ENCODE data around the gene OR10A3. TPM values are rescaled to one million over a fixed set of nuclear protein-coding genes. Genes with fewer than 3 reads are reported as not detected.

The OR10A3 gene
- polyA plus RNA-seq, 1 donor, result 0.04 TPM

GRCh38 chr11:7941146-7941545 lies 362 bp downstream of the OR10A3 start:
- H3K36me3 ChIP-seq (ENCODE audit: control insufficient read depth, insufficient read depth, low read length), result no peaks in the 10 kb centered on the region
- H3K4me3 ChIP-seq (ENCODE audit: low read length), result no peak overlapping the region
- H3K27ac ChIP-seq (ENCODE audit: low read length), result no peak overlapping the region
- H3K4me1 ChIP-seq (ENCODE audit: control insufficient read depth, insufficient read depth, low read length), result no peaks in the 10 kb centered on the region
- no peak for DNase-seq
- no peaks in the 10 kb centered on the region for H3K27me3 ChIP-seq (ENCODE audit: control insufficient read depth, insufficient read depth, low read length)
- H3K9me3 ChIP-seq (ENCODE audit: control insufficient read depth, low read depth, low read length), result peaks cover 7% of the 10 kb centered on the region
- WGBS (ENCODE audit: insufficient coverage, low lambda C conversion rate), result 60% methylated on average over 2 of the region's 5 CpGs

GRCh38 chr11:7936615-7937014 lies 4.9 kb downstream of the OR10A3 start:
- no peaks in the 10 kb centered on the region for H3K9me3 ChIP-seq (ENCODE audit: control insufficient read depth, low read depth, low read length)
- WGBS (ENCODE audit: insufficient coverage, low lambda C conversion rate), result no CpG with 5 or more reads among the region's 1 CpG
- no peak for DNase-seq

DNA sequence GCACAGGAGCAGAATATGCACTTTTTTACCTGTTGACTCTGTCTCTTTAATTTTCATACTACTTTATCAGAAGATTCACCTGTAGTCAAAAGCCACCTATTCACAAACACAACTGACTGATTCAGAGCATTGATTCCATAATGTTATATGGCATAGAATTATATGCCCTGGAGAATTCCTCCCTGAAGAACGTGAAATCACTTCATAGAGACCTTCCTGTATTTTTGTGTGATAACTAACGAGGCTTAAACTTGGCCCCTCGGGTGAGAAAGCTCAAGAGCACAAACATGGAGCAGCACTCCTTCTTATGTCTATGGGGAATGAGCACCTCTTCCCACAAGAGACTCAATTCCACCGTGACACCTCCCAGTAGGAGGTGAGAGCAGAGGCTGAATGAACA lies 10.3 kb downstream of the OR10A3 start, which contains the start of gene OR10A6:
OR10A6 (minus strand) TSS at position 101 of the 400 bp plus-strand sequence. CDS start 2,606 bp downstream, outside the sequence.
- H3K4me1 ChIP-seq (ENCODE audit: control insufficient read depth, insufficient read depth, low read length), result no peaks in the 10 kb centered on the region
- H3K27ac ChIP-seq (ENCODE audit: low read length), result no peak within 1 kb of the TSS
- 100% methylated on average over 1 of the region's 4 CpGs for WGBS (ENCODE audit: insufficient coverage, low lambda C conversion rate)
- H3K4me3 ChIP-seq (ENCODE audit: low read length), result no peak within 1 kb of the TSS
- peaks cover under 1% of the 10 kb centered on the region for H3K9me3 ChIP-seq (ENCODE audit: control insufficient read depth, low read depth, low read length)
- no peaks in the 10 kb centered on the region for H3K36me3 ChIP-seq (ENCODE audit: control insufficient read depth, insufficient read depth, low read length)
- H3K27me3 ChIP-seq (ENCODE audit: control insufficient read depth, insufficient read depth, low read length), result peaks cover 2% of the 10 kb centered on the region
- DNase-seq, result no peak

More at GRCh38 chr11:7936615-7937014, 4.9 kb downstream of the OR10A3 start:
- no peaks in the 10 kb centered on the region for H3K4me1 ChIP-seq (ENCODE audit: control insufficient read depth, insufficient read depth, low read length)
- no peaks in the 10 kb centered on the region for H3K27me3 ChIP-seq (ENCODE audit: control insufficient read depth, insufficient read depth, low read length)
- H3K36me3 ChIP-seq (ENCODE audit: control insufficient read depth, insufficient read depth, low read length), result no peaks in the 10 kb centered on the region
- H3K27ac ChIP-seq (ENCODE audit: low read length), result no peak overlapping the region
- H3K4me3 ChIP-seq (ENCODE audit: low read length), result no peak overlapping the region

DNA sequence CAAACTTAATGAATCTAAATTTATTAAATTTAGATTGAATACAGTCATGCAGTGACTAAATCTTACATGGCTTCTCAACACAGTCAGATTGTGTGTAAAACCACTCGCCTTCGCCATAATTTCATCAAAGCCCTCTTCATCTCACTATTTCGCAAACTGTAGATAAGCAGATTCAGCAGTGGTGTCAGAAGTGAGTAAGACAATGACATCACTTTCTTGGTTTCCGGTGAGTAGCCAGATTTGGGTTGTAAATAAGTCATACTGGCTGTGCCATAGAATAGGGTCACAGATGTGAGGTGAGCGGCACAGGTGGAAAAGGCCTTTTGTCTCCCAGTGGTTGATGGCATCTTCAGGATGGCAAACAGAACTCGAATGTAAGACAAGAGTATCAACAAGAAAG lies 13.9 kb downstream of the OR10A3 start:
- WGBS (ENCODE audit: insufficient coverage, low lambda C conversion rate), result no CpG with 5 or more reads among the region's 6 CpGs
- H3K36me3 ChIP-seq (ENCODE audit: control insufficient read depth, insufficient read depth, low read length), result no peaks in the 10 kb centered on the region
- peaks cover 2% of the 10 kb centered on the region for H3K27me3 ChIP-seq (ENCODE audit: control insufficient read depth, insufficient read depth, low read length)
- H3K4me3 ChIP-seq (ENCODE audit: low read length), result no peak overlapping the region
- DNase-seq, result no peak
- no peak overlapping the region for H3K27ac ChIP-seq (ENCODE audit: low read length)
- H3K4me1 ChIP-seq (ENCODE audit: control insufficient read depth, insufficient read depth, low read length), result peaks cover 4% of the 10 kb centered on the region
- peaks cover 4% of the 10 kb centered on the region for H3K9me3 ChIP-seq (ENCODE audit: control insufficient read depth, low read depth, low read length)

- no peaks in the 10 kb centered on the region for H3K36me3 ChIP-seq (ENCODE audit: control insufficient read depth, insufficient read depth, low read length)
- no peak overlapping the region for H3K4me3 ChIP-seq (ENCODE audit: low read length)
- DNase-seq, result peak; percentile 35 to 79
- H3K27me3 ChIP-seq (ENCODE audit: control insufficient read depth, insufficient read depth, low read length), result no peaks in the 10 kb centered on the region
- peak overlapping the region; percentile 62 for H3K27ac ChIP-seq (ENCODE audit: low read length)
- H3K4me1 ChIP-seq (ENCODE audit: control insufficient read depth, insufficient read depth, low read length), result peaks cover 4% of the 10 kb centered on the region
- no CpG with 5 or more reads among the region's 2 CpGs for WGBS (ENCODE audit: insufficient coverage, low lambda C conversion rate)
- H3K9me3 ChIP-seq (ENCODE audit: control insufficient read depth, low read depth, low read length), result peaks cover 4% of the 10 kb centered on the region
These were observed 17.0 kb downstream of the OR10A3 start for GRCh38 chr11:7924536-7924935.

GRCh38 chr11:7918141-7918540 lies 23.4 kb downstream of the OR10A3 start:
- Histone ChIP-seq H3K4me1 (ENCODE audit: control insufficient read depth, insufficient read depth, low read length) (no peaks in the 10 kb centered on the region), H3K27ac (ENCODE audit: low read length) (no peak overlapping the region), H3K4me3 (ENCODE audit: low read length) (no peak overlapping the region), H3K9me3 (ENCODE audit: control insufficient read depth, low read depth, low read length) (no peaks in the 10 kb centered on the region), H3K36me3 (ENCODE audit: control insufficient read depth, insufficient read depth, low read length) (no peaks in the 10 kb centered on the region), H3K27me3 (ENCODE audit: control insufficient read depth, insufficient read depth, low read length) (no peaks in the 10 kb centered on the region)
- no CpG with 5 or more reads among the region's 2 CpGs for WGBS (ENCODE audit: insufficient coverage, low lambda C conversion rate)
- no peak for DNase-seq

GRCh38 chr11:7911011-7911410 lies 30.5 kb downstream of the OR10A3 start:
- Histone ChIP-seq H3K4me1 (ENCODE audit: control insufficient read depth, insufficient read depth, low read length) (peaks cover 11% of the 10 kb centered on the region), H3K27ac (ENCODE audit: low read length) (no peak overlapping the region), H3K4me3 (ENCODE audit: low read length) (no peak overlapping the region), H3K9me3 (ENCODE audit: control insufficient read depth, low read depth, low read length) (no peaks in the 10 kb centered on the region), H3K27me3 (ENCODE audit: control insufficient read depth, insufficient read depth, low read length) (no peaks in the 10 kb centered on the region), H3K36me3 (ENCODE audit: control insufficient read depth, insufficient read depth, low read length) (no peaks in the 10 kb centered on the region)
- no peak for DNase-seq

- Histone ChIP-seq H3K27me3 (ENCODE audit: control insufficient read depth, insufficient read depth, low read length) (no peaks in the 10 kb centered on the region), H3K4me1 (ENCODE audit: control insufficient read depth, insufficient read depth, low read length) (peaks cover 18% of the 10 kb centered on the region), H3K9me3 (ENCODE audit: control insufficient read depth, low read depth, low read length) (no peaks in the 10 kb centered on the region), H3K4me3 (ENCODE audit: low read length) (no peak overlapping the region), H3K27ac (ENCODE audit: low read length) (no peak overlapping the region), H3K36me3 (ENCODE audit: control insufficient read depth, insufficient read depth, low read length) (no peaks in the 10 kb centered on the region)
- WGBS (ENCODE audit: insufficient coverage, low lambda C conversion rate), result no CpG with 5 or more reads among the region's 2 CpGs
- no peak for DNase-seq
These were observed 31.2 kb downstream of the OR10A3 start for GRCh38 chr11:7910286-7910788.

- peaks cover 23% of the 10 kb centered on the region for H3K4me1 ChIP-seq (ENCODE audit: control insufficient read depth, insufficient read depth, low read length)
- H3K36me3 ChIP-seq (ENCODE audit: control insufficient read depth, insufficient read depth, low read length), result no peaks in the 10 kb centered on the region
- no peak for DNase-seq
- H3K27me3 ChIP-seq (ENCODE audit: control insufficient read depth, insufficient read depth, low read length), result no peaks in the 10 kb centered on the region
- no CpG with 5 or more reads among the region's 2 CpGs for WGBS (ENCODE audit: insufficient coverage, low lambda C conversion rate)
- no peak overlapping the region for H3K27ac ChIP-seq (ENCODE audit: low read length)
- H3K9me3 ChIP-seq (ENCODE audit: control insufficient read depth, low read depth, low read length), result no peaks in the 10 kb centered on the region
- H3K4me3 ChIP-seq (ENCODE audit: low read length), result no peak overlapping the region
These were observed 31.8 kb downstream of the OR10A3 start for GRCh38 chr11:7909585-7910285.

GRCh38 chr11:7907121-7907520 lies 34.4 kb downstream of the OR10A3 start:
- DNase-seq, result no peak
- no peaks in the 10 kb centered on the region for H3K27me3 ChIP-seq (ENCODE audit: control insufficient read depth, insufficient read depth, low read length)
- no peak overlapping the region for H3K27ac ChIP-seq (ENCODE audit: low read length)
- H3K36me3 ChIP-seq (ENCODE audit: control insufficient read depth, insufficient read depth, low read length), result no peaks in the 10 kb centered on the region
- no peaks in the 10 kb centered on the region for H3K9me3 ChIP-seq (ENCODE audit: control insufficient read depth, low read depth, low read length)
- no CpG with 5 or more reads among the region's 3 CpGs for WGBS (ENCODE audit: insufficient coverage, low lambda C conversion rate)
- no peak overlapping the region for H3K4me3 ChIP-seq (ENCODE audit: low read length)
- peaks cover 33% of the 10 kb centered on the region for H3K4me1 ChIP-seq (ENCODE audit: control insufficient read depth, insufficient read depth, low read length)

DNA sequence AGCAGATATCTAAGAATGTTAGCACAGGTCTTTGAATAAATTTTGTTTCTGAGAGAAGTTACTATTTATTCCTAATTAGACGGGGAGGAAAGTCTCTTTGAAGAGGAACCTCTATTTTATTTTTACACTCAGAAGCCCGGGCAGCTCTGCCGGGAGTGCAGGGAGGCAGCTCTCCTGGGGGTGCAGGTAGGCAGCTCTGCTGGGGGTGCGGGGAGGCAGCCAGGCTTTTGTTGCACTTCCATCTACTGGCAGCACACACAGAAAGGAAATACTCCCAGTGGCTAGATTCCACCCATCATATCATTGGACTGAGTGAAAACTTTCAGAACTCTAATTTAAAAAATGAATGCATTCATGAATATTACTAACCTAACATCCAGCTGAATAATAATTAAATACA lies 35.0 kb downstream of the OR10A3 start:
- WGBS (ENCODE audit: insufficient coverage, low lambda C conversion rate), result no CpG with 5 or more reads among the region's 4 CpGs
- H3K27ac ChIP-seq (ENCODE audit: low read length), result peak overlapping the region; percentile 33
- no peak for DNase-seq
- peaks cover 38% of the 10 kb centered on the region for H3K4me1 ChIP-seq (ENCODE audit: control insufficient read depth, insufficient read depth, low read length)
- H3K4me3 ChIP-seq (ENCODE audit: low read length), result no peak overlapping the region
- H3K36me3 ChIP-seq (ENCODE audit: control insufficient read depth, insufficient read depth, low read length), result no peaks in the 10 kb centered on the region
- no peaks in the 10 kb centered on the region for H3K27me3 ChIP-seq (ENCODE audit: control insufficient read depth, insufficient read depth, low read length)
- H3K9me3 ChIP-seq (ENCODE audit: control insufficient read depth, low read depth, low read length), result no peaks in the 10 kb centered on the region
